VCaP (cell line): ENCODE data around the gene TMEM225B.

ENCODE experiments used
- H3K27ac ChIP-seq: fragments of 450-650 bp; 2 replicates; pipeline ENCODE4 v1.5.1; 2017
- TF ChIP-seq, protein P1 (sequence below): fragments of 450-650 bp; conservative IDR thresholded peaks from 2 replicates; pipeline ENCODE4 v1.5.1; 2017; ENCODE audit warnings: mild to moderate bottlenecking, moderate library complexity

TMEM225B gene

DNA sequence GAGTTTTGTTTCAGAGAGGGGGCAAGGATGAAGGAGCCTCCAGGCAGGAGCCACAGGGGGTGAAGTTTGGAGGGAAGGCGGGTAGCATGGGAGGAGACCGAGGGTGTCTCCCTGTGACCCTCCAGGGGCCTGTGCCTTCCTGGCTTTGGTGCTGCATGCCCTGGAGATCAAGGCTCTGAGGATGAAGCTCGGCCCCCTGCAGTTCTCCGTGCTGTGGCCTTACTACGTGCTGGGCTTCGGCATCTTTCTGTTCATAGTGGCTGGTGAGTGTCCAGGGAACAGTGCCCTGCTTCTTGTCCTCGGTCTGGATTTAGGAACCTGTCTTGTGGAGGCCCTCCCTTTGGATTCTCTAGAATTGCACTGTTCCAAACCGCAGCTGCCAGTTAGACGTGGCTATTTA is 9.5 kb downstream of the TMEM225B start:
- TF ChIP-seq, protein P1, sequence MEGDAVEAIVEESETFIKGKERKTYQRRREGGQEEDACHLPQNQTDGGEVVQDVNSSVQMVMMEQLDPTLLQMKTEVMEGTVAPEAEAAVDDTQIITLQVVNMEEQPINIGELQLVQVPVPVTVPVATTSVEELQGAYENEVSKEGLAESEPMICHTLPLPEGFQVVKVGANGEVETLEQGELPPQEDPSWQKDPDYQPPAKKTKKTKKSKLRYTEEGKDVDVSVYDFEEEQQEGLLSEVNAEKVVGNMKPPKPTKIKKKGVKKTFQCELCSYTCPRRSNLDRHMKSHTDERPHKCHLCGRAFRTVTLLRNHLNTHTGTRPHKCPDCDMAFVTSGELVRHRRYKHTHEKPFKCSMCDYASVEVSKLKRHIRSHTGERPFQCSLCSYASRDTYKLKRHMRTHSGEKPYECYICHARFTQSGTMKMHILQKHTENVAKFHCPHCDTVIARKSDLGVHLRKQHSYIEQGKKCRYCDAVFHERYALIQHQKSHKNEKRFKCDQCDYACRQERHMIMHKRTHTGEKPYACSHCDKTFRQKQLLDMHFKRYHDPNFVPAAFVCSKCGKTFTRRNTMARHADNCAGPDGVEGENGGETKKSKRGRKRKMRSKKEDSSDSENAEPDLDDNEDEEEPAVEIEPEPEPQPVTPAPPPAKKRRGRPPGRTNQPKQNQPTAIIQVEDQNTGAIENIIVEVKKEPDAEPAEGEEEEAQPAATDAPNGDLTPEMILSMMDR, result no peak
- H3K27ac ChIP-seq, result no peak overlapping the region

DNA sequence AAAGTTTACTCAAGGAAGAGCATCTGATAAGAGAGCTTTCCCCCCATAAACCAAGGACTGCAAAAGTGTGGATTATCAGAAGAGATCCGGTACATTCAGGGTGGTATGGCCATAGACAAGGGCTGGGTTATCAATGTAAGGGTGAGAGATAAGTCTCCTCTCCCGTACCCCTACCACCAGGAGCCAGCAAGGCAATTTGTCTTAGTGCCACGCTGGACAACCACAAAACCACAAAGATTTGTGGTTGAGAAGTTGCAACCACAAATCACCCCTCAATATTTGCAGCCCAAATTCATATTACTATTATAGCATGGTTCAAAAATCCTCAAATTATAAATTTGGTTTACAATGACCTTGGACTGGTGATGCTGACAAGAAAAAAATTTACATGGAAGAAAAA is 16.4 kb downstream of the TMEM225B start:
- TF ChIP-seq, protein P1, result no peak
- H3K27ac ChIP-seq, result no peak overlapping the region

DNA sequence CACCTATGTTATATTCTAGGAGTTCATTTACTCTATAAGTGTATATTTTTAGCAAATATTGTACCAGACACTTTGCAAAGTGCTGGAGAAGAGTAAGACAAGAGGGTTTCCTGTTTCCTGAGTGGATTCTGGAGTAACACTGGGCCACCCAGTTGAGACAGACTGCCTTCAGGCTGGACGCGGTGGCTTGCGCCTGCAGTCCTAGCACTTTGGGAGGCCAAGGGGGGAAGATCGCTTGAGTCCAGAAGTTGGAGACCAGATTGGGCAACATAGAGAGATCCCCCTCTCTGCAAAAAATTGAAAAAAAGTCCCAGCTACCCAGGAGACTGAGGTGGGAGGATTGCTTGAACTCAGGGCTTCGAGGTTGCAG is 17.9 kb downstream of the TMEM225B start:
- peak overlapping the region; percentile 88 for H3K27ac ChIP-seq
- TF ChIP-seq, protein P1, result no peak

DNA sequence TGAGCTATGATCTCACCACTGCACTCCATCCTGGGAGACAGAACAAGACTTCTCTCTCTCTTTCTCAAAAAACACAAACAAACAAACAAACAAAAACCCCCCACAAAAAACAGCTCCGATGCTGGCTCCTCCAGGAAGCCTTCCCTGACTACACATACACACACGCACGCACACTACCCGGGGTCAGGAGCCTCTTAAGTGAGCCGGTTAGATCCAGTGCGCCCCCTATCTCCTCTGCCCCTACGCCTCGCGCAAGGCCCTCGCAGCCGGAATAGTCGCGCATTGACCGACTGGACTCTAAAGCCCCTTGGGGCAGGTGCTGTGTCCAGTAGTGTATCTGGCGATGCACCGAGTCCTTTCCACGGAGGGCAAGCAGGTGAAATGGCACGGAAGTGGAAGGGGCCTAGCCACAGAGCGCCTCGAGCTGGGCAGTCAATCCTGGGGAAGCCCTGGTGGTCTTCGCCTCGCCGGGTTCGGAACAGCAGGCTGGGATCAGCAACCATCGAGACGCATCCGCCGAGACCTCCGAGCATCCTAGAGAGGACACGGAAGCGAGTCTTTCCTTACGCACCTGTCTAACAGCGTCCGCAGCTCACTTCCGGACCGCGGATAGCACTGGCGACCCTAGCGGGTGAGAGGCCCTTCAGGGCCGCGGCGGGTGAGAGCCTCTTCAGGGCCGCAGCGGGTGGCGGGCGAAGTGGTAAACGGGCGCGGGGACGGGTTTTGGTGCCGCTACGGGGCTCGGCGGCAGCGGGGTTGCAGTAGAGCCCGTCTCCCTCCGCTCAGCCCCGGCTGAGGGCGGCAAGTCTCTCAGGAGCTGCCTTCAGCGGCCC is 18.5 kb downstream of the TMEM225B start, which contains the start of gene ZSCAN25:
Gene ZSCAN25 (plus strand): TSS at position 588 of the 833 bp plus-strand sequence. CDS start 2,661 bp downstream, outside the sequence.
- TF ChIP-seq, protein P1, result peak; percentile 71
- H3K27ac ChIP-seq, result peak within 1 kb of the TSS; percentile 88

DNA sequence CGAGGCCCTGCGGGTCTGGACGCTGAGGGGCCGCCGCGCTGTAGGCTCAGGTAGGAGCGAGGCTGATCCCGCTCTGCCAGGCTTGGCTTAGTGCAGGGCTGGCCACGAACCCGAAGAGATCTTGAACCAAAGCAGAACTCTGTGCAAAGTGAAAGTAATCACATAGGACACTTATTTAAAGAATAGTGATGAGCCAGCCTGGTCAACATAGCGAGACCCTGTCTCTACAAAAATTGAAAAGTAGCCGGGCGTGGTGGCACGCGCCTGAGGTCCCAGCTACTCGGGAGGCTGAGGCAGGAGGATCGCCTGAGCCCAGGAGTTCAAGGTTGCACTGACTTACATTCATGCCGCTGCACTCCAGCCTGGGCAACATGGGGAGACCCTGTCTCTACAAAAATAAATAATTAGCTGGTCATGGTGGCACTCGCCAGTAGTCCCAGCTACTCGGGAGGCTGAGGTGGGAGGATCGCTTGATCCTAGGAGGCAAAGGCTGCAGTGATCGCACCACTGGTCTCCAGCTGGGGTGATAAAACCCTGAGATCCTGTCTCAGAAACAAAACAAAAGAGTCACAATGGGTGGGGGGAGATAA is 19.2 kb downstream of the TMEM225B start:
- TF ChIP-seq, protein P1, result no peak
- H3K27ac ChIP-seq, result peak overlapping the region; percentile 88

DNA sequence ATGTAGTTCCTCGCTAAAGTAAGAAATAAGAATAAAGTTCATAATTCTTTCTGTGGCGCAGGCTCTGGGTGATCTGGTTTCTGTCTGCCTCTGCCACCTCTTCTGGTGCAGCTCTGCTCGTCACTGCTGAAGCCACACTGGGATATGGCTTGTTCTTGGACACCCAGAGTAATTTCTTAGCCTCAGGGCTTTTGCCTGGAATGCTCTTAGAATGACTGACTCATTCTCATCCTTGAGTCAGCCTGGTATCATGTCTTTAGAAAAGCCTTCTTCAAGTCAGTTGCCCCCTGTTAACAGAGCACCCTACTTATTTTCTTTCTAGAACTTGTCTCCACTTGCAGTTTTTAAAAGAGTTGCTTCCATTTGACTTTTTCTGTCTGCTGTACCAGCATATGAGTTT is 20.7 kb downstream of the TMEM225B start:
- TF ChIP-seq, protein P1, result no peak
- H3K27ac ChIP-seq, result no peak overlapping the region

DNA sequence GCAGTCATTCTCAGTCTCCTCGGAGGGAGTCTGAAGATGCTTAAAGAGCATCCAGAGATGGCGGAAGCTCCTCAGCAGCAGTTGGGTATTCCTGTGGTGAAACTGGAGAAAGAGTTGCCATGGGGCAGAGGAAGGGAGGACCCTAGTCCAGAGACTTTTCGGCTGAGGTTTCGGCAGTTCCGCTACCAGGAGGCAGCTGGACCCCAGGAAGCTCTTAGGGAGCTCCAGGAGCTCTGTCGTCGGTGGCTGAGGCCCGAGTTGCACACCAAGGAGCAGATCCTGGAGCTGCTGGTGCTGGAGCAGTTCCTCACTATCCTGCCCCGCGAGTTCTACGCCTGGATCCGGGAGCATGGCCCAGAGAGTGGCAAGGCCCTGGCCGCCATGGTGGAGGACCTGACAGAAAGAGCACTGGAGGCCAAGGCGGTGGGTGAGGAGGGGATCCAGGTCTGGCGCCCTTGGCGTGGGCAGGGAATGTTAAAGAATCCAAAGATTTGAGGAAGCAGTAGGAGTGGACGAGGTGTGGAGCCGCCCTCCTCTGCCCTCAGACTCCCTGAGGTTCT is 21.6 kb downstream of the TMEM225B start:
- TF ChIP-seq, protein P1, result no peak

More for the DNA sequence above, 21.6 kb downstream of the TMEM225B start:
- H3K27ac ChIP-seq, result no peak overlapping the region
